ENCODE measurements around the gene TMEM82. TPM values are rescaled to one million over a fixed set of nuclear protein-coding genes. Genes with fewer than 3 reads are reported as not detected.

The TMEM82 gene
- total RNA-seq, 1 donor from 2014 or later = not detected

DNA sequence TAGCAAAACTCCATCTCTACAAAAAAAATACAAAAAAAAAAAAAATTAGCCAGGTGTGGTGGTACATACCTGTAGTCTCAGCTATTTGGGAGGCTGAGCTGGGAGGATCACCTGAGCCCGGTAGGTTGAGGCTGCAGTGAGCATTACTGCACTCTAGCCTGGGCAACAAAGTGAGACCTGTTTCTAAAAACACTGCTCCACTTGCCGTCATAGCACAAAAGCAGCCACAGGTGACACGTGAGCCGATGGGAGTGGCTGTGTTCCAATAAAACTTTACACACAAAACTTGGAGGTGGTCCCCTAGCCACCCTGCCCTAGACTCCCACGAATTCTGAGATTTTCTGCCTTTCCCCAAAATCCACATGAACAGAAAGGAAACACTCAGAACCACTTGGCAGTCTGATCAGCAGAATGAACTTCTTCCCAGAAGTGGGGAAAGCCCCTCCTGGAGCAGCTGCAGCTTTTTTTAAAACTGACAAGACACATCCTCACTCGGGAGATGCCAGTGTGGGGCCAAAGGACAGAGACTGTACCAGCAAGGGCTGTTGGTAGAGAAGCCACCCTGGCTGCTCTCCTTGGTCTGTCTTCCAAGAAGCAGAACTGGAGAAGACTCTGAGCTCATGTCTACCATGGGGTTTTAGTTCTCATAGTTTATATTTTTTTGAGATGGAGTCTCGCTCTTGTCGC is 34.9 kb upstream of the TMEM82 start:
- intact Hi-C loops (cut with micrococcal nuclease) = no loop called here
- H3K27ac Mint-ChIP-seq = no peak overlapping the region
- H3K36me3 Mint-ChIP-seq (ENCODE audit: low read depth) = peaks cover 9% of the 10 kb centered on the region
- no peaks in the 10 kb centered on the region for H3K9me3 Mint-ChIP-seq
- H3K4me1 Mint-ChIP-seq (ENCODE audit: low read depth) = peaks cover 5% of the 10 kb centered on the region
- no peaks in the 10 kb centered on the region for H3K27me3 Mint-ChIP-seq (ENCODE audit: low read depth)
- no peak overlapping the region for H3K4me3 Mint-ChIP-seq (ENCODE audit: low read depth)
- DNase-seq (ENCODE audit: low spot score) = no peak

DNA sequence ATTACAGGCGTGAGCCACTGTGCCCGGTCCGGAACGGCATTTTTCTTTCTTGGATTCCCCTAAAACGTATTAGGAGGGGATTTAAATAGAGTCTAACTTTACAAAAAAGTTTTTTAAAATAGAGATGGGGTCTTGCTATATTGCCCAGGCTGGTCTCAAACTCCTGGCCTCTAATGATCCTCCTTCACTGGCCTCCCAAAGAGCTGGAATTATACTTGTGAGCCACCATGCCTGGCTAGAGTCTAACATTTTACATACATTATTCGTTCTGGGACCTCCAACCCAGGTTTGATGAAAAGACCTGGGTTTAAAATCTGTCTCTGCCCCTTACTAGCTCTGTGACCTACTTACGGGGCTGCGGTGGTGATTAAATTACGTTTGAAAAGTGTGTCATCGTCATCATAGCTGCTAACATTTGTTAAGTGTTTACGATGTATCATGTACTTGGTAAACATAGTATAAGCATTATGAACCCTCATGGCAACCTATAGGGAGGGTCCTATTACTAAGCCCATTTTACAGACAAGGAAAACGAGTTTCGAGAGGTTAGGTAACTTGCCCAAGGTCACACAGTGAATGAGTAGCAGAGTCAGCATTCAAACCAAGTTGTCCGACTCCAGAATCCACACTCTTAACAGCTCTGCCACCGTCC is 33.7 kb upstream of the TMEM82 start:
- Mint-ChIP-seq H3K36me3 (ENCODE audit: low read depth) (peaks cover 9% of the 10 kb centered on the region), H3K4me1 (ENCODE audit: low read depth) (peaks cover 1% of the 10 kb centered on the region), H3K4me3 (ENCODE audit: low read depth) (no peak overlapping the region), H3K9me3 (no peaks in the 10 kb centered on the region), H3K27ac (no peak overlapping the region), H3K27me3 (ENCODE audit: low read depth) (no peaks in the 10 kb centered on the region)
- intact Hi-C loops (cut with micrococcal nuclease) = no loop called here
- DNase-seq (ENCODE audit: low spot score) = no peak

DNA sequence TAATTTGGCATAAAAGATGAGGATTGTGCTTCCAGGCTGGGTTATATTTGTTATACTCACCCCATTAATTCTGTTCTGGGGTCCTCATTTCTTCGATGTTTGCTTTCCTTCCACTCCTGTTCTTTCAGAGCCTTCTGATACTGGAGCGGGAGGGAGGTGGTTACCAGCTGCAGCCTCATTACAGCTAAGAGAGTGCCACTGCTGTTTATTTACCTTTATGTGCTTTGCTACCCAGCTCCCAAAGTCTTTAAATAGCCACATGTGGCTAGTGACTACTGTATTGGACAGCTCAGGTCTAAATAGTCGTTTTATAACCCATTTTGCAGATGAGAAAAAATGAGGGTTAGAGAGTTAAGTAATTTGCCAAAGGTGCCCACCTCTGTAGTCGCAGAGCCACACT is 33.1 kb upstream of the TMEM82 start:
- Mint-ChIP-seq H3K4me3 (ENCODE audit: low read depth) (no peak overlapping the region), H3K36me3 (ENCODE audit: low read depth) (peaks cover 9% of the 10 kb centered on the region), H3K4me1 (ENCODE audit: low read depth) (peaks cover 1% of the 10 kb centered on the region), H3K27ac (no peak overlapping the region), H3K9me3 (no peaks in the 10 kb centered on the region), H3K27me3 (ENCODE audit: low read depth) (no peaks in the 10 kb centered on the region)
- no peak for DNase-seq (ENCODE audit: low spot score)
- intact Hi-C loops (cut with micrococcal nuclease) = no loop called here

DNA sequence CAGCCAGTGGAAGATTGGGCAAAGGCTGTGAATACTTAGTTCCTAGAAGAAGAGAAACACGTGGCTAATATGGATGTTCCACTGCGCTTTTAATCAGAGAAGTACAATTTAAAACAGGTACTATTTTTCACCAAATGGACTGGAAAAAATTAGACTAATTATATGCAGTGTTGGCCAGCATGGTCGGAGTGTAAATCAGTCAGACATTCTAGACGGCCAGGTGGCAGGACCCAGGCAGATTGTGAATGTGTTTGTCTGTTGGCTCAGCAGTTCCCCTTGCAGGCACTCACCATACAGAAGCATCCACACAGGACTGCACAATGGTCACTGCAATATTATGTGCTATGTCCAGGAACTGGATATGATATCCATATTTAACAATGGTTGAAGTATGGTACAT is 30.1 kb upstream of the TMEM82 start:
- no peak for DNase-seq (ENCODE audit: low spot score)
- Mint-ChIP-seq H3K4me1 (ENCODE audit: low read depth) (peaks cover 1% of the 10 kb centered on the region), H3K36me3 (ENCODE audit: low read depth) (peaks cover 7% of the 10 kb centered on the region), H3K27me3 (ENCODE audit: low read depth) (no peaks in the 10 kb centered on the region), H3K4me3 (ENCODE audit: low read depth) (no peak overlapping the region), H3K27ac (no peak overlapping the region), H3K9me3 (no peaks in the 10 kb centered on the region)
- intact Hi-C loops (cut with micrococcal nuclease) = no loop called here

DNA sequence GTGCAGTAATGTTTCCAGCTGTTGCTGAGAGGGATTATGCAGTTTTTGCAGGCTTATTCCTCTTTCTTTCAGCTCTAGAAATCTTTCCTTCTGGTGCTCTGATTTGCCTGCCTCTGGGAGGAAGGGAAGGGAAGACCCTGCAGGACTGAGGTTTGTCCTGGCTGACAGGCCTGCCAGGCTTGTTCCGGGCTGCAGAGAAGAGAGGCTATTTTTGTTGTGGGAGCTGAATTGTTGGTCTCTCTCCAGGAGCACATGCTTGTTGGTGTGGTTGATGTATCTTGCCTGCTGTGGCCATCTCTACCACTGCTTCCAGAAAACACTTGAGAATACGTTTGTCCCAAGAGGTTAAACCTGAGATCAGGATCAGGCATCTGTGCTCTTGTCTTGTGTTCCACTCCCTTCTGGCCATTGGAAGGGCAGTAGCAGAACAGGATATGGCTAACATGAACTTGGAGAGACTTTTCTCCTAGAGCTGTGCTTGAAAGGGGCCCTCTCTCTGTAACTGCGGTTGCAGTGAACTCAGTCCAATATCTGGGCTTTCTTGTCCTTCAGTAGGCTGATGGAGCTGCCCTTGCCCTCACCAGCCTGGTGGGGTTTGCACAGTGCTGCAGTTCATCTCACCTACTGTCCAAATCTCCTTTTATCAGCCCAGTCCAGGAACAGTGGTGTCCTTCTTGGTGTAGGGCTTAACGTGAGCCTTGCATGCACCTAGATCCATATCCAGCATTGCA is 27.7 kb upstream of the TMEM82 start:
- H3K9me3 Mint-ChIP-seq = no peaks in the 10 kb centered on the region
- no peak overlapping the region for H3K4me3 Mint-ChIP-seq (ENCODE audit: low read depth)
- peak overlapping the region; percentile 17 for H3K27ac Mint-ChIP-seq
- H3K4me1 Mint-ChIP-seq (ENCODE audit: low read depth) = peaks cover 1% of the 10 kb centered on the region
- H3K27me3 Mint-ChIP-seq (ENCODE audit: low read depth) = no peaks in the 10 kb centered on the region
- peaks cover 20% of the 10 kb centered on the region for H3K36me3 Mint-ChIP-seq (ENCODE audit: low read depth)
- no peak for DNase-seq (ENCODE audit: low spot score)
- intact Hi-C loops (cut with micrococcal nuclease) = no loop called here

DNA sequence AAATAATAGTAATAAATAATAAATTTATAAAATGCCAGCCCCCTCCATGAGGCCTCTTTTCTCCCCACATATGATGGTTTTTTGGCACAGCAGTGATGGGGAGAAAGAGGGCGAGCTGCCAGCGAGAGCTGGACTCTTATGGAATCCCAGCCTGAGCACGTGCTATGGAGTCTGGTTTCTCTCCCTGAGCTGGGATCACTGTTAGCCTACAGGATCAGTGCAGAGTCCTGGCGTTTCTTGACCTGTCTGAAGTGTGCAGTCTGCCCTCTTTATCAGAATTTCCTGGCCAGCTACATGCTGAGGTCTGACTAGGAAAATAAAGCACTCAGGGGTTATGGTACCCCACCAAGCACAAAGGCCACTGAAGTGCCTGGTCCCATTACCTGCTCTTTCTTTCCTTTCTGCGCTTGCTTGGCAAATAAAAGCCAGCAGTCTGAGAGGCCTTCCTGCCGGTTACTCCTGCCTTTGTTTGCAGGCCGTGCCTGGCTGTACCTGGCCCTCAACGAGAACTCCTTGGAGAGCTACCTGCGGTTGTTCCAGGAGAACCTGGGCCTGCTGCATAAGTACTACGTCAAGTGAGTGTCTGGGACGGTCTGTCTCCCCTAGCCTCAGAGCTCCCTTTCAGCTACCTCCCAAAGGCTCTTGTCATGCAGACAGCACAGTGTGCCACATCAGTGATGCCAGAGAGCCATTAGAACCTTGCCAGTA is 24.7 kb upstream of the TMEM82 start:
- Mint-ChIP-seq H3K27ac (no peak overlapping the region), H3K4me3 (ENCODE audit: low read depth) (no peak overlapping the region), H3K27me3 (ENCODE audit: low read depth) (no peaks in the 10 kb centered on the region), H3K36me3 (ENCODE audit: low read depth) (peaks cover 28% of the 10 kb centered on the region), H3K4me1 (ENCODE audit: low read depth) (no peaks in the 10 kb centered on the region), H3K9me3 (no peaks in the 10 kb centered on the region)
- no peak for DNase-seq (ENCODE audit: low spot score)
- intact Hi-C loops (cut with micrococcal nuclease) = no loop called here

DNA sequence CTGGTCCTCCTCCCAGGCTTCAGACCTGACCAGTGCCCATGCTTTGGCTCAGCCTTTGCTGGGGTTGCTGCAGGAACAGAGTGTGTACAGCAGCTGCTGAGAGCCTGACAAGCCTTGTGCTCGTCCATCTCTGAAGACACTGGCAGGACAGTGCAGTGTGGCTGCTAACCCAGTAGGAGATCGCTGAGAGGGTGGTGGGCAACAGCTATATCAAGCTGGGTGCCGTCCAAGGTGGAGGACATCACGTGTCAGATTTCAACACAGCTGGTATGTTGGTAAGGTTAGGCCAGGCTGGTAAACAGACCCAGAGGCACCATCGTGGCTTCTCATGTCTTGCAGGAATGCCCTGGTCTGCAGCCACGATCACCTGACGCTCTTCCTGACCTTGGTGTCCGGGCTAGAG is 24.1 kb upstream of the TMEM82 start:
- H3K27me3 Mint-ChIP-seq (ENCODE audit: low read depth) = no peaks in the 10 kb centered on the region
- H3K4me1 Mint-ChIP-seq (ENCODE audit: low read depth) = no peaks in the 10 kb centered on the region
- H3K9me3 Mint-ChIP-seq = no peaks in the 10 kb centered on the region
- no peak for DNase-seq (ENCODE audit: low spot score)
- no peak overlapping the region for H3K4me3 Mint-ChIP-seq (ENCODE audit: low read depth)
- intact Hi-C loops (cut with micrococcal nuclease) = no loop called here
- H3K36me3 Mint-ChIP-seq (ENCODE audit: low read depth) = peaks cover 33% of the 10 kb centered on the region
- no peak overlapping the region for H3K27ac Mint-ChIP-seq

DNA sequence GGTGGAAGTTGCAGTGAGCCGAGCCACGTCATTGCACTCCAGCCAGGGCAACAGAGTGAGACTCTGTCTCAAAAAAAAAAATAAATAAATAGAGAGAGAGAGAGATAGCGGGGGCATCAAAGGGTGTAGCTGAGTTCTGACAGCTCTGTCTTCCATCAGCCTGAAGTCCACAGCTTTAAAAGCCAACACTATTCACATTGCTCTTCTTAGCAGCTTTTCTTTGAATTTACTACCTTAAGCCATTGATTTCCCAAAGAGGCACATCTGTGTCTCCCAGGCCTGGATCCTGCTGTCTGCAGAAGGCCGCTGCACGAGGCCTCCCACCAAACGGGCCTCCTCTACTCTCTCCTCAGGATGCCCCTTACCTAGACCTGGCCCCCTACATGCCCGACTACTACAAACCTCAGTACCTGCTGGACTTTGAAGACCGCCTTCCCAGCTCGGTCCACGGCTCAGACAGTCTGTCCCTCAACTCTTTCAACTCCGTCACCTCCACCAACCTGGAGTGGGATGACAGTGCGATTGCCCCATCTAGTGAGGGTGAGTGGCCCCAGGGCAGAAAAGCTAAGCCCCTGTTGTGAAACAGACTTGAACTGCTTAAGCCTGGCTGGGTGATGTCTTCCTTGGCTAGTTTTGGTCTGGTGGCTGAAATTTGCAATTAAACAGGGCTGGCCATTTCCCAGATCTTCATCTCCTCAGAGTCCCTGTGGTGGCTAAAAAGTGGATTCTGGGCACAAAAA is 22.7 kb upstream of the TMEM82 start:
- intact Hi-C loops (cut with micrococcal nuclease) = no loop called here

DNA sequence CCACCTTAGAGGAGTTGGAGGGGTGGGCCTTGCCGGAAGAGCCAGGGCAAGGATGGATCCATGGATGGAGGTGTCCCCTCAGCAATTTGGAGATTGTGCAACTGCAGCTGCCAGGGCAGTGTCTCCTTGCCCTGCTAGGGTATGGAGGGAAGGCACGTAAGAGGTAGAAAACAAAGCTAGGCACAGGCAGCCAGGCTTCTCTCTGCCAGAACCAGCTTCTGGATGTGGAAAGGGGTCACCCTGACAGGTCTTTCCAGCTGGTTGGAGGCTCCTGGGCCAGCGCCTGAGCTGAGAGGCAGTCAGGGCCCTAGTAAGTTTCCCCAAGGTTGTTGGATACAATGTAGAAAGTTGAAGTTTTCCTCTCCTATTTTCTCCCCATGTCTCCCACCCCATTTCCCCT is 21.4 kb upstream of the TMEM82 start:
- no peaks in the 10 kb centered on the region for H3K9me3 Mint-ChIP-seq
- no peaks in the 10 kb centered on the region for H3K27me3 Mint-ChIP-seq (ENCODE audit: low read depth)
- peaks cover 34% of the 10 kb centered on the region for H3K36me3 Mint-ChIP-seq (ENCODE audit: low read depth)
- intact Hi-C loops (cut with micrococcal nuclease) = no loop called here
- no peaks in the 10 kb centered on the region for H3K4me1 Mint-ChIP-seq (ENCODE audit: low read depth)
- DNase-seq (ENCODE audit: low spot score) = no peak
- no peak overlapping the region for H3K27ac Mint-ChIP-seq
- no peak overlapping the region for H3K4me3 Mint-ChIP-seq (ENCODE audit: low read depth)

More for the DNA sequence above, 22.7 kb upstream of the TMEM82 start:
- Mint-ChIP-seq H3K36me3 (ENCODE audit: low read depth) (peaks cover 33% of the 10 kb centered on the region), H3K27ac (no peak overlapping the region), H3K9me3 (no peaks in the 10 kb centered on the region), H3K4me1 (ENCODE audit: low read depth) (no peaks in the 10 kb centered on the region), H3K27me3 (ENCODE audit: low read depth) (no peaks in the 10 kb centered on the region), H3K4me3 (ENCODE audit: low read depth) (no peak overlapping the region)
- no peak for DNase-seq (ENCODE audit: low spot score)

DNA sequence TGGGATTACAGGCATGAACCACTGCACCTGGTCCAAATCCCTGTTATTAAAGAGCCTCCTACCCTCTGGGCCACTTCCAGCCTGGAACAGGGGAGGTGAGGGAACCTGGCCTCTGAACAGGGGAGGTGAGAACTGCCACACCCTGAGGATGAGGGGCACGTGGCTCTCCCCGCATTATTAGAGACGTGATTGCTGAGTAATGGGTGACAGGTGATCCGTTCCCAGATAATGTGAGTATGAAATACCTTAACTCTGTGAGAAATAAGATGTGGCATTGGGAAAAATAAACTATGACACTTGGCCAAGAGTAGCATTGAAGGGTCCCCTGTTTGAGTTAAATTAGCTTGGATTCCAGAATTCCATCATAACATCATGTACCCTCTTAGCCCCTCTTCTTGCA is 19.9 kb upstream of the TMEM82 start:
- H3K27ac Mint-ChIP-seq = no peak overlapping the region
- intact Hi-C loops (cut with micrococcal nuclease) = no loop called here
- H3K27me3 Mint-ChIP-seq (ENCODE audit: low read depth) = no peaks in the 10 kb centered on the region
- no peak for DNase-seq (ENCODE audit: low spot score)
- H3K4me3 Mint-ChIP-seq (ENCODE audit: low read depth) = no peak overlapping the region
- H3K36me3 Mint-ChIP-seq (ENCODE audit: low read depth) = peaks cover 37% of the 10 kb centered on the region
- no peaks in the 10 kb centered on the region for H3K4me1 Mint-ChIP-seq (ENCODE audit: low read depth)
- H3K9me3 Mint-ChIP-seq = no peaks in the 10 kb centered on the region

DNA sequence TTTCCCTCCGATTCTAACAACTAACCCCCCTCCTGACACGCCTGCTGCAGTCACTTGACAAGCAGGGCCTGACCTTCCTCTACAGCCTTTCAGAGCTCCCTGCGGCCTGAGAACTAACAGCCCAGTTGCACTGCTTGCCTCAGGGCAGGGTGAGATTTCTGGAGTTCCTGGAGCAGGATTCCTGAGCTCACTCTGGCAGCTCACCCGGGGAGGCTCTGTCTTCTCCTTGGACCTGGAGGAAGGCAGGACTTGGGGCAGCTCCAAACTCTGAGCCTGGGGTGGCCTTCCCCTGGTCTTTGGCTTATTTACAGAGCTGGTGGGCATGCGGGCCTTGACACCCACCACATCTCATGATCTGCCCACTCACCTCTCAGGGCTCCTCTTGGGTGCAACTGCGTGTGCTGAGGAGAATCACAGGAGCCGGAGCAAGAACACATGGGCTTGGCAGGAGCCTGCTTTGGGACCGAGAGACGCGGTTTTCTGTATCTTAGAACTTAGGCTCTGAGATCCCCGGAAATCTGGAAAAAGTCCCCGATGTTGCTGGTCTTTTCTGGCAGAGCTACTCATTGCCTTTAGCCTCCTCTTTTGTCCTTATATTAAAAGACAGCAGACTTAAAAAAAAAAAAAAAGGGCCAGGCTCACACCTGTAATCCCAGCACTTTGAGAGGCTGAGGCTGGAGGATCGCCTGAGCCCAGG is 19.3 kb upstream of the TMEM82 start:
- Mint-ChIP-seq H3K4me3 (ENCODE audit: low read depth) (no peak overlapping the region), H3K27me3 (ENCODE audit: low read depth) (no peaks in the 10 kb centered on the region), H3K4me1 (ENCODE audit: low read depth) (no peaks in the 10 kb centered on the region), H3K27ac (no peak overlapping the region), H3K9me3 (no peaks in the 10 kb centered on the region), H3K36me3 (ENCODE audit: low read depth) (peaks cover 42% of the 10 kb centered on the region)
- intact Hi-C loops (cut with micrococcal nuclease) = no loop called here
- no peak for DNase-seq (ENCODE audit: low spot score)

All from activated T-helper 2 cell treated with anti-CD3 and anti-CD28 coated beads, Interferon-gamma antibody, Interleukin-2, Interleukin-4, amounts not matched to agents 10 μg/mL and 5 μg/mL and 100 μg/mL, durations not matched to agents 14 hours and 24 hours and 36 hours (primary cell).